Uterus (tissue), 2 donors: ENCODE results near the gene CD80.

ENCODE experiments used
- CTCF ChIP-seq, 4 experiments: fragments of 200-600 bp in 2 of 4; fragments of 450-650 bp in 2 of 4; sonication (generic) in 2 of 4; IDR thresholded peaks; one replicate each; pipeline ENCODE4 v1.5.1; 2016 to 2019; ENCODE audit warnings: antibody characterized with exemption in 4 of 4, mild to moderate bottlenecking in 2 of 4, moderate library complexity in 1 of 4
- POLR2A ChIP-seq, 2 donors: fragments of 450-650 bp; IDR thresholded peaks; one replicate each; pipeline ENCODE4 v1.6.1; 2016; ENCODE audit warnings: antibody characterized with exemption in 2 of 2, mild to moderate bottlenecking in 1 of 2, moderate library complexity in 1 of 2

GRCh38 chr3:119527714-119528113, 31.7 kb downstream of the CD80 start:
- TF ChIP-seq CTCF (IDR thresholded peaks at IDR 0.05), result no peak
- no peak for TF ChIP-seq POLR2A (IDR thresholded peaks at IDR 0.05)
